H1 (cell line): ENCODE measurements around the gene LRRC49. TPM values are rescaled to one million over a fixed set of nuclear protein-coding genes. Genes with fewer than 3 reads are reported as not detected.

ENCODE experiments used
- CTCF ChIA-PET: fragments of 300-600 bp; sonication (Branson Sonifier 250); formaldehyde crosslinking; loops from one replicate; lab custom pipeline; 2021; ENCODE audit not compliant: partially characterized antibody; lab: Charles Lee
- POLR2A ChIA-PET: fragments of 300-600 bp; sonication (Branson Sonifier 250); formaldehyde crosslinking; loops from one replicate; lab custom pipeline; 2021; ENCODE audit warnings: inconsistent platforms; ENCODE audit not compliant: partially characterized antibody; lab: Charles Lee
- DNase-seq, 2 experiments: peaks; one replicate each; pipeline versions ENCODE4 v3.0.0 to v3.0.0-alpha.2; 2010 to 2022; ENCODE audit warnings: low spot score in 2 of 2, low read depth in 1 of 2, mixed read lengths in 1 of 2
- FAIRE-seq: peaks from 2 replicates; lab custom pipeline; 2011; peaks lifted over from hg19 to GRCh38; lab: Jason Lieb, UNC
- H2AFZ ChIP-seq: 2 replicates; pipeline ENCODE4 v1.8.1; 2012; ENCODE audit warnings: low read length, inconsistent platforms
- H2AK5ac ChIP-seq: 2 replicates; pipeline ENCODE4 v1.6.1; 2013; ENCODE audit warnings: low read depth, low read length
- H2BK120ac ChIP-seq: replicated peaks from 2 replicates; pipeline ENCODE3; 2013; ENCODE audit warnings: low read depth, low read length, inconsistent platforms
- H2BK12ac ChIP-seq: 2 replicates; pipeline ENCODE4 v1.6.1; 2013; ENCODE audit warnings: low read depth, low read length
- H2BK15ac ChIP-seq: 2 replicates; pipeline ENCODE4 v1.6.1; 2013; ENCODE audit warnings: low read length
- H2BK20ac ChIP-seq: 2 replicates; pipeline ENCODE4 v1.6.1; 2013; ENCODE audit warnings: low read length
- H2BK5ac ChIP-seq: 2 replicates; pipeline ENCODE4 v1.6.1; 2013; ENCODE audit warnings: low read depth, low read length
- H3K14ac ChIP-seq: 2 replicates; pipeline ENCODE4 v1.6.1; 2013; ENCODE audit warnings: inconsistent platforms; ENCODE audit not compliant: insufficient read length
- H3K18ac ChIP-seq: 2 replicates; pipeline ENCODE4 v1.6.1; 2013; ENCODE audit warnings: low read length; ENCODE audit errors: extremely low read depth
- H3K23ac ChIP-seq: 2 replicates; pipeline ENCODE4 v1.6.1; 2013; ENCODE audit warnings: inconsistent platforms; ENCODE audit not compliant: insufficient read length
- H3K23me2 ChIP-seq: 2 replicates; pipeline ENCODE4 v1.6.1; 2013; ENCODE audit warnings: low read depth, low read length
- H3K27ac ChIP-seq: 2 replicates; pipeline ENCODE4 v1.6.1; 2011; ENCODE audit warnings: low read depth, low read length, inconsistent platforms
- H3K27me3 ChIP-seq, 4 experiments: replicated peaks in 1 of 4; 1 replicate in 1 of 4; 2 replicates in 3 of 4; pipeline versions ENCODE4 v1.6.1 to v1.8.1; 2011 to 2013; ENCODE audit warnings: low read length in 3 of 4, mild to moderate bottlenecking in 3 of 4, inconsistent platforms in 2 of 4, mixed read lengths in 2 of 4, moderate library complexity in 1 of 4; ENCODE audit not compliant: control insufficient read depth in 3 of 4, insufficient read depth in 3 of 4; ENCODE audit errors: extremely low read depth in 1 of 4
- H3K36me3 ChIP-seq, 4 experiments: 2 replicates each; pipeline versions ENCODE4 v1.6.1 to v1.8.1; 2011 to 2013; ENCODE audit warnings: mild to moderate bottlenecking in 4 of 4, low read length in 3 of 4, moderate library complexity in 2 of 4, control low read depth in 1 of 4, inconsistent platforms in 1 of 4; ENCODE audit not compliant: insufficient read depth in 4 of 4, control insufficient read depth in 2 of 4
- H3K4ac ChIP-seq: replicated peaks from 2 replicates; pipeline ENCODE3; 2013; ENCODE audit warnings: low read length, low read depth, mixed read lengths, inconsistent platforms; ENCODE audit not compliant: insufficient read length
- H3K4me1 ChIP-seq, 4 experiments: replicated peaks in 1 of 4; 1 replicate in 1 of 4; 2 replicates in 3 of 4; pipeline versions ENCODE4 v1.6.1 to v1.8.1; 2011 to 2013; ENCODE audit warnings: low read length in 3 of 4, inconsistent platforms in 2 of 4, mixed read lengths in 1 of 4; ENCODE audit not compliant: insufficient read depth in 4 of 4, control insufficient read depth in 3 of 4
- H3K4me2 ChIP-seq, 2 experiments: 2 replicates each; pipeline versions ENCODE4 v1.6.1 to v1.8.1; 2011 to 2013; ENCODE audit warnings: low read depth in 2 of 2, low read length in 2 of 2, control low read depth in 1 of 2, inconsistent platforms in 1 of 2, mild to moderate bottlenecking in 1 of 2; ENCODE audit not compliant: insufficient read depth in 1 of 2
- H3K4me3 ChIP-seq, 4 experiments: fragments of 200-600, 300-600 bp in 1 of 4; sonication (generic), shearing (Covaris generic), sonication (Bioruptor Twin) in 1 of 4; 2 replicates each; pipeline versions ENCODE4 v1.5.1 to v1.8.1; 2011 to 2016; ENCODE audit warnings: low read length in 4 of 4, low read depth in 3 of 4, control low read depth in 2 of 4, inconsistent platforms in 2 of 4, mild to moderate bottlenecking in 2 of 4, mixed read lengths in 1 of 4, moderate library complexity in 1 of 4; ENCODE audit not compliant: insufficient read depth in 2 of 4; ENCODE audit errors: extremely low read depth in 1 of 4
- H3K56ac ChIP-seq: replicated peaks from 2 replicates; pipeline ENCODE3; 2013; ENCODE audit warnings: low read depth, mild to moderate bottlenecking, mixed read lengths, low read length, inconsistent platforms; ENCODE audit not compliant: insufficient read length
- H3K79me1 ChIP-seq: 2 replicates; pipeline ENCODE4 v1.6.1; 2013; ENCODE audit warnings: low read depth, low read length, control low read depth
- H3K79me2 ChIP-seq, 2 experiments: 2 replicates each; pipeline versions ENCODE4 v1.6.1 to v1.8.1; 2012 to 2013; ENCODE audit warnings: low read length in 2 of 2, mild to moderate bottlenecking in 2 of 2, inconsistent platforms in 1 of 2; ENCODE audit not compliant: insufficient read depth in 2 of 2, control insufficient read depth in 1 of 2
- H3K9ac ChIP-seq, 4 experiments: replicated peaks in 1 of 4; 1 replicate in 1 of 4; 2 replicates in 3 of 4; pipeline versions ENCODE4 v1.6.1 to v1.8.1; 2011 to 2013; ENCODE audit warnings: low read depth in 3 of 4, low read length in 3 of 4, control low read depth in 2 of 4, mild to moderate bottlenecking in 2 of 4, moderate library complexity in 2 of 4, inconsistent platforms in 1 of 4; ENCODE audit errors: extremely low read depth in 1 of 4
- H3K9me3 ChIP-seq, 2 experiments: 2 replicates each; pipeline versions ENCODE4 v1.6.1 to v1.8.1; 2012 to 2013; ENCODE audit warnings: mild to moderate bottlenecking in 2 of 2, moderate library complexity in 2 of 2, control low read depth in 1 of 2, inconsistent platforms in 1 of 2, low read depth in 1 of 2, low read length in 1 of 2, mixed read lengths in 1 of 2; ENCODE audit not compliant: insufficient read depth in 2 of 2
- H4K20me1 ChIP-seq, 2 experiments: replicated peaks in 1 of 2; 2 replicates each; pipeline versions ENCODE3 to v1.8.1; 2011 to 2013; ENCODE audit warnings: inconsistent platforms in 2 of 2, low read length in 2 of 2, mild to moderate bottlenecking in 1 of 2; ENCODE audit not compliant: insufficient read depth in 2 of 2, control insufficient read depth in 1 of 2
- H4K5ac ChIP-seq: 2 replicates; pipeline ENCODE4 v1.6.1; 2013; ENCODE audit warnings: low read length, low read depth, mixed read lengths, inconsistent platforms; ENCODE audit not compliant: insufficient read length
- H4K8ac ChIP-seq: 2 replicates; pipeline ENCODE4 v1.8.0; 2013; ENCODE audit warnings: mild to moderate bottlenecking, moderate library complexity, low read length, inconsistent platforms; ENCODE audit not compliant: insufficient read depth; ENCODE audit errors: extremely low read depth
- H4K91ac ChIP-seq: replicated peaks from 2 replicates; pipeline ENCODE3; 2013; ENCODE audit warnings: low read length, mixed read lengths, inconsistent platforms; ENCODE audit not compliant: insufficient read length
- ASH2L ChIP-seq: fragments of 200-600, 300-600 bp; sonication (generic); IDR thresholded peaks from one replicate; pipeline ENCODE4 v1.7.1; 2017; ENCODE audit warnings: low read length
- CEBPB ChIP-seq: IDR thresholded peaks from 2 replicates; pipeline ENCODE4 v1.6.1; 2012; ENCODE audit warnings: low read depth, low read length
- EGR1 ChIP-seq: IDR thresholded peaks from 2 replicates; pipeline ENCODE4 v1.6.1; 2011; ENCODE audit warnings: low read depth, low read length, borderline replicate concordance
- GTF2F1 ChIP-seq: IDR thresholded peaks from 2 replicates; pipeline ENCODE4 v1.6.1; 2012; ENCODE audit warnings: low read depth, low read length, improper control_type of control experiment, borderline replicate concordance
- HDAC2 ChIP-seq, 2 experiments: fragments of 300-600 bp in 1 of 2; sonication (generic) in 1 of 2; IDR thresholded peaks; 2 replicates each; pipeline ENCODE4 v1.6.1; 2011 to 2012; ENCODE audit warnings: low read depth in 2 of 2, low read length in 2 of 2, mild to moderate bottlenecking in 2 of 2, moderate library complexity in 2 of 2, borderline replicate concordance in 1 of 2, inconsistent platforms in 1 of 2
- JUN ChIP-seq: IDR thresholded peaks from 2 replicates; pipeline ENCODE4 v1.6.1; 2011; ENCODE audit warnings: low read depth, mild to moderate bottlenecking, improper control_type of control experiment, low read length
- MAX ChIP-seq: IDR thresholded peaks from 2 replicates; pipeline ENCODE4 v1.6.1; 2012; ENCODE audit warnings: inconsistent platforms
- RFX5 ChIP-seq: IDR thresholded peaks from 2 replicates; pipeline ENCODE4 v1.6.1; 2011; ENCODE audit warnings: low read depth, low read length, improper control_type of control experiment, borderline replicate concordance
- RNF2 ChIP-seq: fragments of 200-900, 300-1000 bp; sonication (generic); IDR thresholded peaks from 2 replicates; pipeline ENCODE4 v1.7.1; 2016; ENCODE audit warnings: borderline replicate concordance, low read depth, mild to moderate bottlenecking, antibody characterized with exemption, low read length; ENCODE audit not compliant: poor library complexity, severe bottlenecking; ENCODE audit errors: missing control alignments
- SRF ChIP-seq: IDR thresholded peaks from 2 replicates; pipeline ENCODE4 v1.6.1; 2011; ENCODE audit warnings: mild to moderate bottlenecking, low read depth, low read length, moderate library complexity
- TEAD4 ChIP-seq: IDR thresholded peaks from 2 replicates; pipeline ENCODE4 v1.6.1; 2012; ENCODE audit warnings: low read depth, low read length, inconsistent platforms, mixed read lengths
- WGBS, 2 experiments: shearing (Covaris generic) in 1 of 2; methylation state at CpG; one replicate each; pipeline versions ENCODE4 v1.1.6 to v1.1.7; 2013 to 2015; ENCODE audit warnings: low lambda C conversion rate in 2 of 2, mixed read lengths in 2 of 2, inconsistent platforms in 1 of 2, low coverage in 1 of 2, missing lambda C conversion rate in 1 of 2; ENCODE audit not compliant: insufficient replicate concordance in 2 of 2, insufficient coverage in 1 of 2, insufficient read length in 1 of 2; ENCODE audit errors: extremely low coverage in 1 of 2, missing lambda C conversion rate in 1 of 2; 5-methylcytosine and 5-hydroxymethylcytosine counted together
- polyA plus RNA-seq, 7 experiments: library from polyadenylated mRNA; depleted of rRNA in 3 of 7; stranded (reverse) in 5 of 7; unstranded in 2 of 7; fragments of >200 nt in 5 of 7; fragments of 200-250 nt in 2 of 7; gene quantifications; 1 replicate in 5 of 7; 2 replicates in 1 of 7; 4 replicates in 1 of 7; pipeline versions ENCODE4 v1.2.1 to v1.2.3, GENCODE V29; 2011 to 2013; ENCODE audit warnings: missing spikeins in 2 of 7, mixed read lengths in 2 of 7
- total RNA-seq: library from RNA; stranded (reverse); fragmentation: NEBNext Ultra II Directional; extraction: Animal tissue kit (Norgen Biotek cat#: 25700); gene quantifications from 2 replicates; pipeline ENCODE4 v1.2.1, GENCODE V29; 2021

LRRC49 gene
- total and polyA plus RNA-seq, 2 of the 8 experiments (the other 6 are each of a cell fraction or from before 2014, with no cell fraction given), result 5.0 to 10.4 TPM

- no peak overlapping the region for H3K23ac ChIP-seq
- FAIRE-seq (no peak), DNase-seq (no peak)
- H3K4me1 ChIP-seq, result no peaks in the 10 kb centered on the region
- CTCF ChIA-PET, result no interaction called here
- no peak overlapping the region for H2BK12ac ChIP-seq
- H3K14ac ChIP-seq, result no peak overlapping the region
- H2BK20ac ChIP-seq, result no peak overlapping the region
- H3K4ac ChIP-seq, result no peak overlapping the region
- H3K27me3 ChIP-seq, result no peaks in the 10 kb centered on the region
- no peak overlapping the region for H3K4me2 ChIP-seq
- no peaks in the 10 kb centered on the region for H3K23me2 ChIP-seq
- no peak overlapping the region for H3K18ac ChIP-seq
- H4K20me1 ChIP-seq, result no peaks in the 10 kb centered on the region
- H2BK15ac ChIP-seq, result no peak overlapping the region
- no peak overlapping the region for H2AK5ac ChIP-seq
- H4K5ac ChIP-seq, result no peak overlapping the region
- H3K79me2 ChIP-seq, result no peaks in the 10 kb centered on the region
- POLR2A ChIA-PET, result no interaction called here
- no peak overlapping the region for H3K27ac ChIP-seq
- no peak overlapping the region for H2AFZ ChIP-seq
- 64% methylated on average over 1 of the region's 1 CpG; no CpG with 5 or more reads in 1 of the 2 experiments for WGBS, 2 experiments
- no peak overlapping the region for H3K4me3 ChIP-seq
- no peaks in the 10 kb centered on the region for H3K36me3 ChIP-seq
- H3K9ac ChIP-seq, result no peak overlapping the region
- H3K9me3 ChIP-seq, result no peaks in the 10 kb centered on the region
- no peak overlapping the region for H2BK5ac ChIP-seq
- TF ChIP-seq TEAD4 (no peak), SRF (no peak), GTF2F1 (no peak), JUN (no peak), HDAC2 (IDR thresholded peaks at IDR 0.05; ENCODE audit: borderline replicate concordance in 1 of 2, low read depth in 2 of 2, low read length in 2 of 2) (no peak), ASH2L (no peak), RNF2 (no peak), MAX (no peak), CEBPB (no peak), EGR1 (no peak), RFX5 (no peak)
- H4K91ac ChIP-seq, result no peak overlapping the region
- H3K56ac ChIP-seq, result no peak overlapping the region
- H3K79me1 ChIP-seq, result no peaks in the 10 kb centered on the region
- no peak overlapping the region for H4K8ac ChIP-seq
- no peak overlapping the region for H2BK120ac ChIP-seq
Measured at GRCh38 chr15:71043373-71043772, 150.7 kb downstream of the LRRC49 start.
